H1 (cell line): ENCODE results near the gene DSE. TPM values are rescaled to one million over a fixed set of nuclear protein-coding genes. Genes with fewer than 3 reads are reported as not detected.

Source experiments
- CTCF ChIA-PET: fragments of 300-600 bp; sonication (Branson Sonifier 250); formaldehyde crosslinking; loops from one replicate; lab custom pipeline; 2021; ENCODE audit not compliant: partially characterized antibody; lab: Charles Lee
- POLR2A ChIA-PET: fragments of 300-600 bp; sonication (Branson Sonifier 250); formaldehyde crosslinking; loops from one replicate; lab custom pipeline; 2021; ENCODE audit warnings: inconsistent platforms; ENCODE audit not compliant: partially characterized antibody; lab: Charles Lee
- DNase-seq, 2 experiments: peaks; one replicate each; pipeline versions ENCODE4 v3.0.0 to v3.0.0-alpha.2; 2010 to 2022; ENCODE audit warnings: low spot score in 2 of 2, low read depth in 1 of 2, mixed read lengths in 1 of 2
- FAIRE-seq: peaks from 2 replicates; lab custom pipeline; 2011; peaks lifted over from hg19 to GRCh38; lab: Jason Lieb, UNC
- H2AFZ ChIP-seq: 2 replicates; pipeline ENCODE4 v1.8.1; 2012; ENCODE audit warnings: low read length, inconsistent platforms
- H2AK5ac ChIP-seq: 2 replicates; pipeline ENCODE4 v1.6.1; 2013; ENCODE audit warnings: low read depth, low read length
- H2BK120ac ChIP-seq: replicated peaks from 2 replicates; pipeline ENCODE3; 2013; ENCODE audit warnings: low read depth, low read length, inconsistent platforms
- H2BK12ac ChIP-seq: 2 replicates; pipeline ENCODE4 v1.6.1; 2013; ENCODE audit warnings: low read depth, low read length
- H2BK15ac ChIP-seq: 2 replicates; pipeline ENCODE4 v1.6.1; 2013; ENCODE audit warnings: low read length
- H2BK20ac ChIP-seq: 2 replicates; pipeline ENCODE4 v1.6.1; 2013; ENCODE audit warnings: low read length
- H2BK5ac ChIP-seq: 2 replicates; pipeline ENCODE4 v1.6.1; 2013; ENCODE audit warnings: low read depth, low read length
- H3K14ac ChIP-seq: 2 replicates; pipeline ENCODE4 v1.6.1; 2013; ENCODE audit warnings: inconsistent platforms; ENCODE audit not compliant: insufficient read length
- H3K18ac ChIP-seq: 2 replicates; pipeline ENCODE4 v1.6.1; 2013; ENCODE audit warnings: low read length; ENCODE audit errors: extremely low read depth
- H3K23ac ChIP-seq: 2 replicates; pipeline ENCODE4 v1.6.1; 2013; ENCODE audit warnings: inconsistent platforms; ENCODE audit not compliant: insufficient read length
- H3K23me2 ChIP-seq: 2 replicates; pipeline ENCODE4 v1.6.1; 2013; ENCODE audit warnings: low read depth, low read length
- H3K27ac ChIP-seq: 2 replicates; pipeline ENCODE4 v1.6.1; 2011; ENCODE audit warnings: low read depth, low read length, inconsistent platforms
- H3K27me3 ChIP-seq, 4 experiments: replicated peaks in 1 of 4; 1 replicate in 1 of 4; 2 replicates in 3 of 4; pipeline versions ENCODE4 v1.6.1 to v1.8.1; 2011 to 2013; ENCODE audit warnings: low read length in 3 of 4, mild to moderate bottlenecking in 3 of 4, inconsistent platforms in 2 of 4, mixed read lengths in 2 of 4, moderate library complexity in 1 of 4; ENCODE audit not compliant: control insufficient read depth in 3 of 4, insufficient read depth in 3 of 4; ENCODE audit errors: extremely low read depth in 1 of 4
- H3K36me3 ChIP-seq, 4 experiments: 2 replicates each; pipeline versions ENCODE4 v1.6.1 to v1.8.1; 2011 to 2013; ENCODE audit warnings: mild to moderate bottlenecking in 4 of 4, low read length in 3 of 4, moderate library complexity in 2 of 4, control low read depth in 1 of 4, inconsistent platforms in 1 of 4; ENCODE audit not compliant: insufficient read depth in 4 of 4, control insufficient read depth in 2 of 4
- H3K4ac ChIP-seq: replicated peaks from 2 replicates; pipeline ENCODE3; 2013; ENCODE audit warnings: low read length, low read depth, mixed read lengths, inconsistent platforms; ENCODE audit not compliant: insufficient read length
- H3K4me1 ChIP-seq, 4 experiments: replicated peaks in 1 of 4; 1 replicate in 1 of 4; 2 replicates in 3 of 4; pipeline versions ENCODE4 v1.6.1 to v1.8.1; 2011 to 2013; ENCODE audit warnings: low read length in 3 of 4, inconsistent platforms in 2 of 4, mixed read lengths in 1 of 4; ENCODE audit not compliant: insufficient read depth in 4 of 4, control insufficient read depth in 3 of 4
- H3K4me2 ChIP-seq, 2 experiments: 2 replicates each; pipeline versions ENCODE4 v1.6.1 to v1.8.1; 2011 to 2013; ENCODE audit warnings: low read depth in 2 of 2, low read length in 2 of 2, control low read depth in 1 of 2, inconsistent platforms in 1 of 2, mild to moderate bottlenecking in 1 of 2; ENCODE audit not compliant: insufficient read depth in 1 of 2
- H3K4me3 ChIP-seq, 4 experiments: fragments of 200-600, 300-600 bp in 1 of 4; sonication (generic), shearing (Covaris generic), sonication (Bioruptor Twin) in 1 of 4; 2 replicates each; pipeline versions ENCODE4 v1.5.1 to v1.8.1; 2011 to 2016; ENCODE audit warnings: low read length in 4 of 4, low read depth in 3 of 4, control low read depth in 2 of 4, inconsistent platforms in 2 of 4, mild to moderate bottlenecking in 2 of 4, mixed read lengths in 1 of 4, moderate library complexity in 1 of 4; ENCODE audit not compliant: insufficient read depth in 2 of 4; ENCODE audit errors: extremely low read depth in 1 of 4
- H3K56ac ChIP-seq: replicated peaks from 2 replicates; pipeline ENCODE3; 2013; ENCODE audit warnings: low read depth, mild to moderate bottlenecking, mixed read lengths, low read length, inconsistent platforms; ENCODE audit not compliant: insufficient read length
- H3K79me1 ChIP-seq: 2 replicates; pipeline ENCODE4 v1.6.1; 2013; ENCODE audit warnings: low read depth, low read length, control low read depth
- H3K79me2 ChIP-seq, 2 experiments: 2 replicates each; pipeline versions ENCODE4 v1.6.1 to v1.8.1; 2012 to 2013; ENCODE audit warnings: low read length in 2 of 2, mild to moderate bottlenecking in 2 of 2, inconsistent platforms in 1 of 2; ENCODE audit not compliant: insufficient read depth in 2 of 2, control insufficient read depth in 1 of 2
- H3K9ac ChIP-seq, 4 experiments: replicated peaks in 1 of 4; 1 replicate in 1 of 4; 2 replicates in 3 of 4; pipeline versions ENCODE4 v1.6.1 to v1.8.1; 2011 to 2013; ENCODE audit warnings: low read depth in 3 of 4, low read length in 3 of 4, control low read depth in 2 of 4, mild to moderate bottlenecking in 2 of 4, moderate library complexity in 2 of 4, inconsistent platforms in 1 of 4; ENCODE audit errors: extremely low read depth in 1 of 4
- H3K9me3 ChIP-seq, 2 experiments: 2 replicates each; pipeline versions ENCODE4 v1.6.1 to v1.8.1; 2012 to 2013; ENCODE audit warnings: mild to moderate bottlenecking in 2 of 2, moderate library complexity in 2 of 2, control low read depth in 1 of 2, inconsistent platforms in 1 of 2, low read depth in 1 of 2, low read length in 1 of 2, mixed read lengths in 1 of 2; ENCODE audit not compliant: insufficient read depth in 2 of 2
- H4K20me1 ChIP-seq, 2 experiments: replicated peaks in 1 of 2; 2 replicates each; pipeline versions ENCODE3 to v1.8.1; 2011 to 2013; ENCODE audit warnings: inconsistent platforms in 2 of 2, low read length in 2 of 2, mild to moderate bottlenecking in 1 of 2; ENCODE audit not compliant: insufficient read depth in 2 of 2, control insufficient read depth in 1 of 2
- H4K5ac ChIP-seq: 2 replicates; pipeline ENCODE4 v1.6.1; 2013; ENCODE audit warnings: low read length, low read depth, mixed read lengths, inconsistent platforms; ENCODE audit not compliant: insufficient read length
- H4K8ac ChIP-seq: 2 replicates; pipeline ENCODE4 v1.8.0; 2013; ENCODE audit warnings: mild to moderate bottlenecking, moderate library complexity, low read length, inconsistent platforms; ENCODE audit not compliant: insufficient read depth; ENCODE audit errors: extremely low read depth
- H4K91ac ChIP-seq: replicated peaks from 2 replicates; pipeline ENCODE3; 2013; ENCODE audit warnings: low read length, mixed read lengths, inconsistent platforms; ENCODE audit not compliant: insufficient read length
- CEBPB ChIP-seq: IDR thresholded peaks from 2 replicates; pipeline ENCODE4 v1.6.1; 2012; ENCODE audit warnings: low read depth, low read length
- CREB1 ChIP-seq: IDR thresholded peaks from 2 replicates; pipeline ENCODE4 v1.6.1; 2012; ENCODE audit warnings: inconsistent platforms
- CTBP2 ChIP-seq: IDR thresholded peaks from 2 replicates; pipeline ENCODE4 v1.7.0; 2011; ENCODE audit warnings: borderline replicate concordance, mild to moderate bottlenecking, moderate library complexity, mixed read lengths, low read length; ENCODE audit not compliant: insufficient read depth, insufficient read length
- HDAC2 ChIP-seq, 2 experiments: fragments of 300-600 bp in 1 of 2; sonication (generic) in 1 of 2; IDR thresholded peaks; 2 replicates each; pipeline ENCODE4 v1.6.1; 2011 to 2012; ENCODE audit warnings: low read depth in 2 of 2, low read length in 2 of 2, mild to moderate bottlenecking in 2 of 2, moderate library complexity in 2 of 2, borderline replicate concordance in 1 of 2, inconsistent platforms in 1 of 2
- HDAC6 ChIP-seq: IDR thresholded peaks from one replicate; pipeline ENCODE4 v1.7.1; 2012; ENCODE audit warnings: low read depth, mild to moderate bottlenecking, inconsistent platforms, low read length, moderate library complexity
- KDM1A ChIP-seq: fragments of 200-600, 300-600 bp; sonication (generic); IDR thresholded peaks from 2 replicates; pipeline ENCODE4 v1.7.1; 2016; ENCODE audit warnings: mild to moderate bottlenecking, low read length, borderline replicate concordance
- KDM5A ChIP-seq: fragments of 200-600 bp; IDR thresholded peaks from 2 replicates; pipeline ENCODE4 v1.7.1; 2012; ENCODE audit warnings: mild to moderate bottlenecking, low read length, inconsistent platforms, mixed read lengths
- MAX ChIP-seq: IDR thresholded peaks from 2 replicates; pipeline ENCODE4 v1.6.1; 2012; ENCODE audit warnings: inconsistent platforms
- NANOG ChIP-seq: IDR thresholded peaks from 2 replicates; pipeline ENCODE4 v1.6.1; 2011; ENCODE audit warnings: low read length, low read depth, mild to moderate bottlenecking, inconsistent platforms; ENCODE audit not compliant: insufficient read depth, poor library complexity, severe bottlenecking
- POLR2AphosphoS5 ChIP-seq: IDR thresholded peaks from 2 replicates; pipeline ENCODE4 v1.6.1; 2011; ENCODE audit warnings: low read depth, low read length
- RNF2 ChIP-seq: fragments of 200-900, 300-1000 bp; sonication (generic); IDR thresholded peaks from 2 replicates; pipeline ENCODE4 v1.7.1; 2016; ENCODE audit warnings: borderline replicate concordance, low read depth, mild to moderate bottlenecking, antibody characterized with exemption, low read length; ENCODE audit not compliant: poor library complexity, severe bottlenecking; ENCODE audit errors: missing control alignments
- USF2 ChIP-seq: IDR thresholded peaks from 2 replicates; pipeline ENCODE4 v1.6.1; 2011; ENCODE audit warnings: low read length, improper control_type of control experiment
- WGBS, 2 experiments: shearing (Covaris generic) in 1 of 2; methylation state at CpG; one replicate each; pipeline versions ENCODE4 v1.1.6 to v1.1.7; 2013 to 2015; ENCODE audit warnings: low lambda C conversion rate in 2 of 2, mixed read lengths in 2 of 2, inconsistent platforms in 1 of 2, low coverage in 1 of 2, missing lambda C conversion rate in 1 of 2; ENCODE audit not compliant: insufficient replicate concordance in 2 of 2, insufficient coverage in 1 of 2, insufficient read length in 1 of 2; ENCODE audit errors: extremely low coverage in 1 of 2, missing lambda C conversion rate in 1 of 2; 5-methylcytosine and 5-hydroxymethylcytosine counted together
- polyA plus RNA-seq, 7 experiments: library from polyadenylated mRNA; depleted of rRNA in 3 of 7; stranded (reverse) in 5 of 7; unstranded in 2 of 7; fragments of >200 nt in 5 of 7; fragments of 200-250 nt in 2 of 7; gene quantifications; 1 replicate in 5 of 7; 2 replicates in 1 of 7; 4 replicates in 1 of 7; pipeline versions ENCODE4 v1.2.1 to v1.2.3, GENCODE V29; 2011 to 2013; ENCODE audit warnings: missing spikeins in 2 of 7, mixed read lengths in 2 of 7
- total RNA-seq: library from RNA; stranded (reverse); fragmentation: NEBNext Ultra II Directional; extraction: Animal tissue kit (Norgen Biotek cat#: 25700); gene quantifications from 2 replicates; pipeline ENCODE4 v1.2.1, GENCODE V29; 2021

The DSE gene
- total and polyA plus RNA-seq, 2 of the 8 experiments (the other 6 are each of a cell fraction or from before 2014, with no cell fraction given) = 32.5 to 94.4 TPM

GRCh38 chr6:116472706-116473105, 102.0 kb downstream of the DSE start:
- Histone ChIP-seq H4K20me1 (no peaks in the 10 kb centered on the region), H2AK5ac (no peak overlapping the region), H3K27me3 (no peaks in the 10 kb centered on the region), H3K27ac (no peak overlapping the region), H3K23me2 (no peaks in the 10 kb centered on the region), H3K18ac (no peak overlapping the region), H4K91ac (no peak overlapping the region), H3K4ac (no peak overlapping the region), H2BK120ac (no peak overlapping the region), H2BK20ac (no peak overlapping the region), H3K4me3 (no peak overlapping the region), H3K9me3 (no peaks in the 10 kb centered on the region), H2AFZ (no peak overlapping the region), H2BK5ac (no peak overlapping the region), H2BK15ac (no peak overlapping the region), H3K4me2 (no peak overlapping the region), H4K8ac (no peak overlapping the region), H2BK12ac (no peak overlapping the region), H3K79me2 (no peaks in the 10 kb centered on the region), H4K5ac (no peak overlapping the region), H3K79me1 (no peaks in the 10 kb centered on the region), H3K14ac (no peak overlapping the region), H3K4me1 (no peaks in the 10 kb centered on the region), H3K23ac (no peak overlapping the region), H3K56ac (no peak overlapping the region), H3K36me3 (no peaks in the 10 kb centered on the region), H3K9ac (no peak overlapping the region)
- no peak for DNase-seq
- WGBS, 2 experiments = 93% methylated on average over 3 of the region's 3 CpGs; no CpG with 5 or more reads in 1 of the 2 experiments
- ChIA-PET POLR2A (no interaction called here), CTCF (interaction anchor here (1.0 kb wide), 1 partner anchor 8 kb away, joined by 3 read pairs; no protein-coding TSS in a partner anchor)
- no peak for FAIRE-seq
- TF ChIP-seq RNF2 = no peak
- TF ChIP-seq CREB1 = no peak
- no peak for TF ChIP-seq CTBP2
- no peak for TF ChIP-seq POLR2AphosphoS5
- no peak for TF ChIP-seq HDAC2 (IDR thresholded peaks at IDR 0.05; ENCODE audit: borderline replicate concordance in 1 of 2, low read depth in 2 of 2, low read length in 2 of 2)
- no peak for TF ChIP-seq KDM1A
- TF ChIP-seq HDAC6 = no peak
- no peak for TF ChIP-seq CEBPB
- no peak for TF ChIP-seq USF2
- TF ChIP-seq MAX = no peak
- no peak for TF ChIP-seq NANOG
- no peak for TF ChIP-seq KDM5A
